Ovary (tissue), 3 donors: ENCODE measurements around the gene BTBD9.

Source experiments
- EP300 ChIP-seq: sonication (generic); formaldehyde crosslinking; IDR thresholded peaks from one replicate; pipeline ENCODE4 v1.6.1; 2017; ENCODE audit warnings: antibody characterized with exemption
- POLR2A ChIP-seq: fragments of 450-650 bp; IDR thresholded peaks from one replicate; pipeline ENCODE4 v1.6.1; 2017; ENCODE audit warnings: antibody characterized with exemption, mild to moderate bottlenecking, moderate library complexity
- TF ChIP-seq, protein P1 (sequence below), 3 donors: fragments of 450-650 bp in 2 of 3; fragments of 200-600 bp in 1 of 3; IDR thresholded peaks; one replicate each; pipeline versions ENCODE4 v1.5.1 to v1.8.0; 2016 to 2022; ENCODE audit warnings: antibody characterized with exemption in 3 of 3, mild to moderate bottlenecking in 1 of 3
- donor health status: DM: no; HTN: no; CAD: no.

DNA sequence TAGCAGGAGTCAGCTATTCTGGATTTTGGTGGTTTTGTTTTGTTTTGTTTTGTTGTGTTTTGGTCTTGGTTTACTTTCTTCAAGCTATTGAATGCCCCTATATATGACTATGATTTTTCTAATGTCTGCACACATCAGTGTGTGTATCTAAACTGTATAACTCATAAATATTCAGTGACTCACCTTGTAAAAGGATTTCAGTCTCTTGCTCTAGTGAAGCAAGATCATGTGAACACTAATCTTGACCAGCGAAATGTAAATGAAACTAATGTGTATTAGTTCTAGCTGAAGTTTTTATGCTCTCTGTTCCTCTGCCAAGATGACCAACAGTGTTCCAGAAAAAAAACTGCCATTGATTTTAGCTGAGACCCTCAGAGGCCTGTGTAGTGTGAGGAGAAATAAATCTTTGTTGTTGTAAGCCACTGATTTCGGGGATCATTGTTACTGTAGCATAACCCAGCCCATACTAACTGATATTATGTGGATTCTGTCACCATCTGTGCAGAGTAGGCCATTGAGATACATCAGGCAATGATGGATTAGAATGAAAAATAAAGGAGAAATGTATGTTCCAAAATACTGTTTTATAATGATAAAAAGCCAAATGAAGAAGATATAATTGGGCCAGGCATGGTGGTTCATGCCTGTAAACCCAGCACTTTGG, 11.5 kb upstream of the BTBD9 start:
- TF ChIP-seq, protein P1, sequence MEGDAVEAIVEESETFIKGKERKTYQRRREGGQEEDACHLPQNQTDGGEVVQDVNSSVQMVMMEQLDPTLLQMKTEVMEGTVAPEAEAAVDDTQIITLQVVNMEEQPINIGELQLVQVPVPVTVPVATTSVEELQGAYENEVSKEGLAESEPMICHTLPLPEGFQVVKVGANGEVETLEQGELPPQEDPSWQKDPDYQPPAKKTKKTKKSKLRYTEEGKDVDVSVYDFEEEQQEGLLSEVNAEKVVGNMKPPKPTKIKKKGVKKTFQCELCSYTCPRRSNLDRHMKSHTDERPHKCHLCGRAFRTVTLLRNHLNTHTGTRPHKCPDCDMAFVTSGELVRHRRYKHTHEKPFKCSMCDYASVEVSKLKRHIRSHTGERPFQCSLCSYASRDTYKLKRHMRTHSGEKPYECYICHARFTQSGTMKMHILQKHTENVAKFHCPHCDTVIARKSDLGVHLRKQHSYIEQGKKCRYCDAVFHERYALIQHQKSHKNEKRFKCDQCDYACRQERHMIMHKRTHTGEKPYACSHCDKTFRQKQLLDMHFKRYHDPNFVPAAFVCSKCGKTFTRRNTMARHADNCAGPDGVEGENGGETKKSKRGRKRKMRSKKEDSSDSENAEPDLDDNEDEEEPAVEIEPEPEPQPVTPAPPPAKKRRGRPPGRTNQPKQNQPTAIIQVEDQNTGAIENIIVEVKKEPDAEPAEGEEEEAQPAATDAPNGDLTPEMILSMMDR (IDR thresholded peaks at IDR 0.05), result no peak
- TF ChIP-seq POLR2A (no peak), EP300 (no peak)
